ENCODE data around the gene ALKBH3. TPM values are rescaled to one million over a fixed set of nuclear protein-coding genes. Genes with fewer than 3 reads are reported as not detected.

ALKBH3 gene
- total RNA-seq, 4 donors from 2014 or later, result 24.1 to 47.2 (median 28.0) TPM

GRCh38 chr11:43948341-43949225 lies 68.0 kb downstream of the ALKBH3 start:
- 92% methylated on average over 2 of the region's 2 CpGs for WGBS
- H3K27me3 ChIP-seq, result peaks cover 42% of the 10 kb centered on the region
- no peak for TF ChIP-seq EP300 (IDR thresholded peaks at IDR 0.05)
- TF ChIP-seq, protein P1, sequence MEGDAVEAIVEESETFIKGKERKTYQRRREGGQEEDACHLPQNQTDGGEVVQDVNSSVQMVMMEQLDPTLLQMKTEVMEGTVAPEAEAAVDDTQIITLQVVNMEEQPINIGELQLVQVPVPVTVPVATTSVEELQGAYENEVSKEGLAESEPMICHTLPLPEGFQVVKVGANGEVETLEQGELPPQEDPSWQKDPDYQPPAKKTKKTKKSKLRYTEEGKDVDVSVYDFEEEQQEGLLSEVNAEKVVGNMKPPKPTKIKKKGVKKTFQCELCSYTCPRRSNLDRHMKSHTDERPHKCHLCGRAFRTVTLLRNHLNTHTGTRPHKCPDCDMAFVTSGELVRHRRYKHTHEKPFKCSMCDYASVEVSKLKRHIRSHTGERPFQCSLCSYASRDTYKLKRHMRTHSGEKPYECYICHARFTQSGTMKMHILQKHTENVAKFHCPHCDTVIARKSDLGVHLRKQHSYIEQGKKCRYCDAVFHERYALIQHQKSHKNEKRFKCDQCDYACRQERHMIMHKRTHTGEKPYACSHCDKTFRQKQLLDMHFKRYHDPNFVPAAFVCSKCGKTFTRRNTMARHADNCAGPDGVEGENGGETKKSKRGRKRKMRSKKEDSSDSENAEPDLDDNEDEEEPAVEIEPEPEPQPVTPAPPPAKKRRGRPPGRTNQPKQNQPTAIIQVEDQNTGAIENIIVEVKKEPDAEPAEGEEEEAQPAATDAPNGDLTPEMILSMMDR (IDR thresholded peaks at IDR 0.05), result no peak
- no peak for TF ChIP-seq POLR2AphosphoS5 (IDR thresholded peaks at IDR 0.05)
- TF ChIP-seq POLR2A (IDR thresholded peaks at IDR 0.05), result no peak
- no peaks in the 10 kb centered on the region for H3K36me3 ChIP-seq
- no peak overlapping the region for H3K4me3 ChIP-seq
- H3K9me3 ChIP-seq, result no peaks in the 10 kb centered on the region
- peak; percentile 15 to 26 for DNase-seq (ENCODE audit: low spot score in 2 of 2)
- H3K4me1 ChIP-seq, result peaks cover 8% of the 10 kb centered on the region
- no peak overlapping the region for H3K27ac ChIP-seq

DNA sequence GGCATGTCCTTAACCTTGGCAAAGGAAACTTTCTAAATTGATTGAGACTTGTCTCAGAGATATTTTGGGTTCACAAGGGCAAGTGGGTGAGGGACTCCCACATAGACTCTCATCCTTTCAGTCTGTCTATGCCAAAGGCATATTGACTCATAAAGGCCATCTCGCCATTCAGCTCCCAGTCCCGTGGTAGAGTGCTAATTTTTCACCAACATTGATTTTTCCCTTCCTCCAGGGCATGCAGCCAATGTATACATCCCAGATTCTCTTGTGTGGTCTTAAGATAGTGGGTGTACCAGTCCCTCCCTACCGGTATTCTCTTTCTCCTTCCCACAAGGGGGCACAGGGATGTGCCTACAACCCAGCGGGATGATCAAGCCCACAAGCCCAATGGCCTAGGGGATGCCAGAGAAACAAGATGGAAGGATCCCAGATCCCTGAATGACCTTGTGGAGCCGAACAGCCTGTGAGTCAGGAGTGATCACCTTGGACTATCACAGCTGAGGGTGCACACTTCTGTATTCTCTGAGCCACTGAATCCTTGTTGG lies 69.8 kb downstream of the ALKBH3 start:
- DNase-seq (ENCODE audit: low spot score in 2 of 2), result no peak
- no peak overlapping the region for H3K27ac ChIP-seq
- no peaks in the 10 kb centered on the region for H3K4me1 ChIP-seq
- no peak overlapping the region for H3K4me3 ChIP-seq
- H3K27me3 ChIP-seq, result peaks cover 24% of the 10 kb centered on the region
- H3K9me3 ChIP-seq, result no peaks in the 10 kb centered on the region
- TF ChIP-seq POLR2AphosphoS5 (IDR thresholded peaks at IDR 0.05), result no peak
- TF ChIP-seq, protein P1 (IDR thresholded peaks at IDR 0.05), result no peak
- no peak for TF ChIP-seq EP300 (IDR thresholded peaks at IDR 0.05)
- no peak for TF ChIP-seq POLR2A (IDR thresholded peaks at IDR 0.05)
- H3K36me3 ChIP-seq, result no peaks in the 10 kb centered on the region
- WGBS, result 59% methylated on average over 5 of the region's 5 CpGs

- no peak overlapping the region for H3K4me3 ChIP-seq
- no peak for TF ChIP-seq EP300 (IDR thresholded peaks at IDR 0.05)
- no peak overlapping the region for H3K27ac ChIP-seq
- no peaks in the 10 kb centered on the region for H3K4me1 ChIP-seq
- DNase-seq (ENCODE audit: low spot score in 2 of 2), result no peak
- no peaks in the 10 kb centered on the region for H3K9me3 ChIP-seq
- no peaks in the 10 kb centered on the region for H3K36me3 ChIP-seq
- peaks cover 17% of the 10 kb centered on the region for H3K27me3 ChIP-seq
- WGBS, result 38% methylated on average over 1 of the region's 1 CpG
Observed at GRCh38 chr11:43951231-43951630, 70.6 kb downstream of the ALKBH3 start.

DNA sequence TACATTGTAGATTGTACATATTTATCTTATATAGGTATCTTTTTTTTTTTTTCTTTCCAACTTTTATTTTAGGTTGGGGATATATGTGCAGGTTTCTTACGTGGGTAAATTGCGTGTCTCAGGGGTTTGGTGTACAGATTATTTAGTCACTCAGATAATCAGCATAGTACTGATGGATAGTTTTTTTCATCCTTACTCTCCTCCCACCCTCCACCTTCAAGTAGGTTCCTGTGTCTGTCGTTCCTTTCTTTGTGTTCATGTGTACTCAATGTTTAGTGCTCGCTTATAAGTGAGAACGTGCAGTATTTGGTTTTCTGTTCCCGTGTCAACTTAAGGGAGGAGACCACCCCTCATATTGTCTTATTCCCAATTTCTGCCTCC lies 71.4 kb downstream of the ALKBH3 start:
- Histone ChIP-seq H3K27me3 (peaks cover 18% of the 10 kb centered on the region), H3K4me3 (no peak overlapping the region), H3K27ac (no peak overlapping the region), H3K9me3 (no peaks in the 10 kb centered on the region), H3K4me1 (no peaks in the 10 kb centered on the region), H3K36me3 (no peaks in the 10 kb centered on the region)
- WGBS, result 90% methylated on average over 6 of the region's 6 CpGs
- TF ChIP-seq, protein P1 (IDR thresholded peaks at IDR 0.05), result no peak
- TF ChIP-seq POLR2A (IDR thresholded peaks at IDR 0.05) (no peak), EP300 (IDR thresholded peaks at IDR 0.05) (no peak), POLR2AphosphoS5 (IDR thresholded peaks at IDR 0.05) (no peak)
- DNase-seq (ENCODE audit: low spot score in 2 of 2), result no peak

DNA sequence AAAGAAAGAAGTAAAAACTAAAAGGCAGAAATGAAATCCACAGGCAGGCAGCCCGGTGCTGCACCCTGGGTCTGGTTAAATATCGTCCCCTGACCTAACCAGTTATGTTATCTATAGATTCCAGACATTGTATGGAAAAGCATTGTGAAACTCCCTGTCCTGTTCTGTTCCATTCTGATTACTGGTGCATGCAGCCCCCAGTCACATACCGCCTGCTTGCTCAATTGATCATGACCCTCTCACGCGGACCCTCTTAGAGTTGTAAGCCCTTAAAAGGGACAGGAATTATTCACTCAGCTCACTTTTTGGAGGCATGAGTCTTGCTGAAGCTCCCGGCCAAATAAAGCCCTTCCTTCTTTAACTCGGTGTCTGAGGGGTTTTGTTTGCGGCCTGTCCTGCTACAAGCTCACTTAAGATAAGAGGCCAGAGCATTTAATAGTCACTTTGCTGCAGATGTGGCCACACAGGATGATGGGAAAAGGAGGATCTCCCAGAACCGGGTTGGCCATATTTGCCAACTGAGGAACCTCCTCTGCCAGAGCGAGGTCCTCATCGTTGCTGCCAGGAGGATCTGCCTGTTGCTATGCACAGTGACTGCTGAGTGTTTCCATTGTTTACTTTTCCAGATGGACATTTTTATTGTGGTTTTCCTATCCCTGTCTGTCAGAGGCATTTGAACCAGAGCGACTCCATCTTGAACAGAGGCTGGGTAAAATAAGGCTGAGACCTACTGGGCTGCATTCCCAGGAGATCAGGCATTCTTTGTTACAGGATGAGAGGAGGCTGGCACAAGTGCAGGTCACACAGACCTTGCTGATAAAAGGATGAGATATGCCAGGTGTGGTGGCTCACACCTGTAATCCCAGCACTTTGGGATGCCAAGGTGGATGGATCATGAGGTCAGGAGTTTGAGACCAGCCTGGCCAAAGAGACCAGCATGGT lies 72.0 kb downstream of the ALKBH3 start:
- Histone ChIP-seq H3K9me3 (no peaks in the 10 kb centered on the region), H3K36me3 (no peaks in the 10 kb centered on the region), H3K27ac (no peak overlapping the region), H3K27me3 (peaks cover 15% of the 10 kb centered on the region), H3K4me3 (no peak overlapping the region), H3K4me1 (no peaks in the 10 kb centered on the region)
- TF ChIP-seq POLR2A (IDR thresholded peaks at IDR 0.05) (no peak), EP300 (IDR thresholded peaks at IDR 0.05) (no peak)
- TF ChIP-seq, protein P1 (IDR thresholded peaks at IDR 0.05), result no peak
- no peak for DNase-seq (ENCODE audit: low spot score in 2 of 2)
- whole genome bisulfite sequencing, result 76% methylated on average over 12 of the region's 12 CpGs
